OCI-LY3 (cell line): Measurements from ENCODE around the gene ADARB1.

Source experiments
- EZH2phosphoT487 ChIP-seq: fragments of 200-600 bp; shearing (Covaris generic); IDR thresholded peaks from 2 replicates; pipeline ENCODE4 v1.6.1; 2018; ENCODE audit warnings: antibody characterized with exemption, mixed run types, low read depth
- TF ChIP-seq, protein P1 (sequence below): fragments of 200-600, 300-600 bp; sonication (generic); IDR thresholded peaks from 2 replicates; pipeline ENCODE4 v1.5.1; 2014; ENCODE audit warnings: antibody characterized with exemption, low read length, low read depth

DNA sequence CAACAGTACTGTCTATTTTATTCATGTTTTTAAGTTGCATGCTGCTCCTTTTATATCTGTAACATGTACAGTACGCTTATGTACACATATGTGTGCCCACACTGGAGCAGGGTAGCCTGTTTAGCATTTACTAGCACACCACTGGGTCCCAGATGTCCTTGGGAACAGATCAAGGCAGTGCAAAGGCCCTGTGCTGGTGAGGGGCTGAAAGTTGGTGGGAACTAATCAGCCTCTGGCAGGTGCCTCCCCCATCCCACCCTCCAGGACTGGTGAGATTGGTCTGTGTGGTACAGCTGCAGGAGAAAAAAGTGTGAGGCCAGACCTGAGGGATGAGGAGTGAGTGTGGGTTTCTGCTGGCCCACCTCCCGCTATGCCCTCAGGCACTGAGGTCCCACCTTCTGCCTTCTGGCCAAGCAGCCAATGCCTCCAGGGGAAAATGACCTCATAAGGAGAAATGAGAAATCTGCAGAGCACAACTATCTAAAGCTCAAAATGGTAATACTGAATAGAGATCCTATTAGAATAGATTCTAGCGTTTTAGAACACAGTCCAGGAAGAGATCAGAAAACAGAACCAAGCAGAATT is 154.4 kb downstream of the ADARB1 start:
- TF ChIP-seq, protein P1, sequence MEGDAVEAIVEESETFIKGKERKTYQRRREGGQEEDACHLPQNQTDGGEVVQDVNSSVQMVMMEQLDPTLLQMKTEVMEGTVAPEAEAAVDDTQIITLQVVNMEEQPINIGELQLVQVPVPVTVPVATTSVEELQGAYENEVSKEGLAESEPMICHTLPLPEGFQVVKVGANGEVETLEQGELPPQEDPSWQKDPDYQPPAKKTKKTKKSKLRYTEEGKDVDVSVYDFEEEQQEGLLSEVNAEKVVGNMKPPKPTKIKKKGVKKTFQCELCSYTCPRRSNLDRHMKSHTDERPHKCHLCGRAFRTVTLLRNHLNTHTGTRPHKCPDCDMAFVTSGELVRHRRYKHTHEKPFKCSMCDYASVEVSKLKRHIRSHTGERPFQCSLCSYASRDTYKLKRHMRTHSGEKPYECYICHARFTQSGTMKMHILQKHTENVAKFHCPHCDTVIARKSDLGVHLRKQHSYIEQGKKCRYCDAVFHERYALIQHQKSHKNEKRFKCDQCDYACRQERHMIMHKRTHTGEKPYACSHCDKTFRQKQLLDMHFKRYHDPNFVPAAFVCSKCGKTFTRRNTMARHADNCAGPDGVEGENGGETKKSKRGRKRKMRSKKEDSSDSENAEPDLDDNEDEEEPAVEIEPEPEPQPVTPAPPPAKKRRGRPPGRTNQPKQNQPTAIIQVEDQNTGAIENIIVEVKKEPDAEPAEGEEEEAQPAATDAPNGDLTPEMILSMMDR, result no peak
- no peak for TF ChIP-seq EZH2phosphoT487
